Mesothelial cell of epicardium (in vitro differentiated cells): ENCODE measurements around the gene STMN1. TPM values are rescaled to one million over a fixed set of nuclear protein-coding genes. Genes with fewer than 3 reads are reported as not detected.
A peak's percentile ranks its signal among the peaks of the same experiment; 100 is the strongest.

ENCODE experiments used
- DNase-seq, 2 experiments: peaks; one replicate each; pipeline ENCODE4 v3.0.0; 2021; ENCODE audit warnings: low spot score in 2 of 2; ENCODE audit not compliant: unreplicated experiment in 2 of 2
- H3K27ac Mint-ChIP-seq: 2 replicates; pipeline ENCODE4 v1.8.0; 2021; ENCODE audit warnings: mixed read lengths
- H3K27me3 Mint-ChIP-seq: 2 replicates; pipeline ENCODE4 v1.8.0; 2021; ENCODE audit warnings: low read depth, mixed read lengths
- H3K36me3 Mint-ChIP-seq: 2 replicates; pipeline ENCODE4 v1.8.0; 2021; ENCODE audit warnings: mixed read lengths
- H3K4me1 Mint-ChIP-seq: 2 replicates; pipeline ENCODE4 v1.8.0; 2021; ENCODE audit warnings: mixed read lengths
- H3K4me3 Mint-ChIP-seq: 2 replicates; pipeline ENCODE4 v1.8.0; 2021; ENCODE audit warnings: mild to moderate bottlenecking, moderate library complexity, mixed read lengths
- H3K9me3 Mint-ChIP-seq: 2 replicates; pipeline ENCODE4 v1.8.0; 2021; ENCODE audit warnings: mixed read lengths
- CTCF ChIP-seq: fragments of 200-600 bp; sonication (generic); IDR thresholded peaks from one replicate; pipeline ENCODE4 v1.5.0; 2021; ENCODE audit warnings: antibody characterized with exemption; ENCODE audit not compliant: unreplicated experiment
- total RNA-seq: library from RNA; stranded (reverse); gene quantifications from 3 replicates; pipeline ENCODE4 v1.2.1, GENCODE V29; 2021

Gene STMN1
- total RNA-seq, 1 donor from 2014 or later = 472 TPM

- DNase-seq = no peak
- Mint-ChIP-seq H3K27ac (peak overlapping the region; percentile 61), H3K4me3 (no peak overlapping the region), H3K27me3 (no peaks in the 10 kb centered on the region), H3K9me3 (no peaks in the 10 kb centered on the region), H3K36me3 (peaks cover 28% of the 10 kb centered on the region), H3K4me1 (peaks cover 26% of the 10 kb centered on the region)
- no peak for TF ChIP-seq CTCF
Observed at GRCh38 chr1:25896266-25896665, 10.0 kb downstream of the STMN1 start.

- TF ChIP-seq CTCF = peak; percentile 93
- H3K27me3 Mint-ChIP-seq = no peaks in the 10 kb centered on the region
- peak overlapping the region; percentile 77 for H3K27ac Mint-ChIP-seq
- H3K4me1 Mint-ChIP-seq = peaks cover 31% of the 10 kb centered on the region
- no peak overlapping the region for H3K4me3 Mint-ChIP-seq
- peak; percentile 84 to 94 for DNase-seq
- H3K36me3 Mint-ChIP-seq = peaks cover 20% of the 10 kb centered on the region
- H3K9me3 Mint-ChIP-seq = no peaks in the 10 kb centered on the region
Observed at GRCh38 chr1:25895365-25895990, 10.7 kb downstream of the STMN1 start.

DNA sequence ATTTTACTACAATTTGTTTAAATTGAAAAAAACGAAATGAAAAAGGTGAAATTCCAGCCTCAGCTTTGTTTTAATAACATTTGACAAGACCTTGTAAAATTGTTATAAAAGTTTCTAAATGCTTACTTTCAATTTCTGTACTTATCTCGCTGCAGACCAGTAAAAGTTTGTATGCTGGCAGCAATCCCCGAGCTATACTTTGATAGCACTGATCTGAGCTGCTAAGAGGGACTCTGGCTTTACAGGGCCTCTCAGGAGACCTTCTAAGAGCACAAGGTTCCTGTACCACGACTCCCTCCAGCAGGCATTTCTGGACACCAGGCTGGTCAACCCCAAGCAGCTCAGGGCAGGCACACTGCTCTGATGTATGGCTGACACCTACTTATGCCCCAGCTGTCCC lies 13.1 kb downstream of the STMN1 start:
- no peaks in the 10 kb centered on the region for H3K27me3 Mint-ChIP-seq
- no peaks in the 10 kb centered on the region for H3K9me3 Mint-ChIP-seq
- H3K36me3 Mint-ChIP-seq = peaks cover 13% of the 10 kb centered on the region
- peaks cover 52% of the 10 kb centered on the region for H3K4me1 Mint-ChIP-seq
- no peak for TF ChIP-seq CTCF
- no peak overlapping the region for H3K4me3 Mint-ChIP-seq
- H3K27ac Mint-ChIP-seq = peak overlapping the region; percentile 82
- DNase-seq = no peak

GRCh38 chr1:25891606-25892005 lies 14.6 kb downstream of the STMN1 start:
- Mint-ChIP-seq H3K9me3 (no peaks in the 10 kb centered on the region), H3K27ac (peak overlapping the region; percentile 88), H3K4me1 (peaks cover 52% of the 10 kb centered on the region), H3K36me3 (peaks cover 10% of the 10 kb centered on the region), H3K4me3 (no peak overlapping the region), H3K27me3 (no peaks in the 10 kb centered on the region)
- DNase-seq = no peak
- no peak for TF ChIP-seq CTCF

GRCh38 chr1:25890239-25891034 lies 15.8 kb downstream of the STMN1 start:
- peaks cover 10% of the 10 kb centered on the region for H3K36me3 Mint-ChIP-seq
- H3K4me1 Mint-ChIP-seq = peaks cover 45% of the 10 kb centered on the region
- H3K27ac Mint-ChIP-seq = peak overlapping the region; percentile 96
- no peak for TF ChIP-seq CTCF
- H3K27me3 Mint-ChIP-seq = no peaks in the 10 kb centered on the region
- DNase-seq = no peak
- no peaks in the 10 kb centered on the region for H3K9me3 Mint-ChIP-seq
- H3K4me3 Mint-ChIP-seq = peak overlapping the region; percentile 24
